ENCODE results near the gene SPEF2. TPM values are rescaled to one million over a fixed set of nuclear protein-coding genes. Genes with fewer than 3 reads are reported as not detected.

Gene SPEF2, protein sequence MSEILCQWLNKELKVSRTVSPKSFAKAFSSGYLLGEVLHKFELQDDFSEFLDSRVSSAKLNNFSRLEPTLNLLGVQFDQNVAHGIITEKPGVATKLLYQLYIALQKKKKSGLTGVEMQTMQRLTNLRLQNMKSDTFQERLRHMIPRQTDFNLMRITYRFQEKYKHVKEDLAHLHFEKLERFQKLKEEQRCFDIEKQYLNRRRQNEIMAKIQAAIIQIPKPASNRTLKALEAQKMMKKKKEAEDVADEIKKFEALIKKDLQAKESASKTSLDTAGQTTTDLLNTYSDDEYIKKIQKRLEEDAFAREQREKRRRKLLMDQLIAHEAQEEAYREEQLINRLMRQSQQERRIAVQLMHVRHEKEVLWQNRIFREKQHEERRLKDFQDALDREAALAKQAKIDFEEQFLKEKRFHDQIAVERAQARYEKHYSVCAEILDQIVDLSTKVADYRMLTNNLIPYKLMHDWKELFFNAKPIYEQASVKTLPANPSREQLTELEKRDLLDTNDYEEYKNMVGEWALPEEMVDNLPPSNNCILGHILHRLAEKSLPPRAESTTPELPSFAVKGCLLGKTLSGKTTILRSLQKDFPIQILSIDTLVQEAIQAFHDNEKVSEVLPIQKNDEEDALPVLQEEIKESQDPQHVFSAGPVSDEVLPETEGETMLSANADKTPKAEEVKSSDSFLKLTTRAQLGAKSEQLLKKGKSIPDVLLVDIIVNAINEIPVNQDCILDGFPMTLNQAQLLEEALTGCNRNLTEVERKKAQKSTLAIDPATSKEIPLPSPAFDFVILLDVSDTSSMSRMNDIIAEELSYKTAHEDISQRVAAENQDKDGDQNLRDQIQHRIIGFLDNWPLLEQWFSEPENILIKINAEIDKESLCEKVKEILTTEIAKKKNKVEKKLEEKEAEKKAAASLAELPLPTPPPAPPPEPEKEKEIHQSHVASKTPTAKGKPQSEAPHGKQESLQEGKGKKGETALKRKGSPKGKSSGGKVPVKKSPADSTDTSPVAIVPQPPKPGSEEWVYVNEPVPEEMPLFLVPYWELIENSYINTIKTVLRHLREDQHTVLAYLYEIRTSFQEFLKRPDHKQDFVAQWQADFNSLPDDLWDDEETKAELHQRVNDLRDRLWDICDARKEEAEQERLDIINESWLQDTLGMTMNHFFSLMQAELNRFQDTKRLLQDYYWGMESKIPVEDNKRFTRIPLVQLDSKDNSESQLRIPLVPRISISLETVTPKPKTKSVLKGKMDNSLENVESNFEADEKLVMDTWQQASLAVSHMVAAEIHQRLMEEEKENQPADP (N-terminal part only)
- total RNA-seq, result 0.63 and 0.81 TPM in 2 replicates

DNA sequence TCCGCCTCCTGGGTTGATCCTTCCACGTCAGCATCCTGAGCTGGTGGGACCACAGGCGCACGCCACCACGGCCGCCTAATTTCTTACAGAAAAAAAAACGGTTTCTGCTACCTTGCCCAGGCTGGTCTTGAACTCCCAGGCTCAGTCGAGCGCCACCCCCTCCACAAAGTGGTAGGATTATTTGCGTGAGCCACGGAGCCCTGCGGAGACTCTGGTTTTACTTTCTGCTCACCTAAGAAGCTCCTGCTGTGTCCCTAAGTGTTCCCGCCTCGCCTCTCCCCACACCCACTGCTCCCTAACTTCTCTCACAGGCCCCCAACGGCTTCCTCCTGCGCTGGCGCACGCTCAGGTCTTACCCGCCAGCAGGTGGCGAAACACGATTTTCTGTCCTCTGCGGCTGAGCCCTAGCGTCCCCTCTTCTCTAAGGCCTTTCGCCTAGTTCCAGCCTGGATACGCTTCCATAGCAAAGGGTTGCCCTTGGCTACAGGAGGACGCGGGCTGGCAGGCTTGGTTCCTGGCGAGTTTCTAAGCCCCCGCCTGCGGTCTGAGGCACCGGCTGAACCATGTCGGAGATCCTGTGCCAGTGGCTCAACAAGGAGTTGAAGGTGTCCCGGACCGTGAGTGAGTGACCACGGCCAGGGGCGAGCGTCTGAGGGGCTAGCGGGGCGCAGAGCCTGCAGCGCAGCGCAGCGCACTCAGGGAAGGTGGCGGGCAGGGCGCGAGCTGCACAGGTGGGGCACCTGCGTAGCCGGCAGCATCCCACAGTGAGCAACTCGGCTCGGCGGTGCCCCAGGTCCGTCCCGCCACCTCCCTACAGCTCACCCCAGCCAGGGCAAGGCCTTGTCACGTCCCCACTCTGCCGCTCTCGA is at the start of gene SPEF2:
Gene SPEF2 (plus strand): TSS at position 429 of the 869 bp plus-strand sequence. CDS start 135 bp downstream, at position 564.

DNA sequence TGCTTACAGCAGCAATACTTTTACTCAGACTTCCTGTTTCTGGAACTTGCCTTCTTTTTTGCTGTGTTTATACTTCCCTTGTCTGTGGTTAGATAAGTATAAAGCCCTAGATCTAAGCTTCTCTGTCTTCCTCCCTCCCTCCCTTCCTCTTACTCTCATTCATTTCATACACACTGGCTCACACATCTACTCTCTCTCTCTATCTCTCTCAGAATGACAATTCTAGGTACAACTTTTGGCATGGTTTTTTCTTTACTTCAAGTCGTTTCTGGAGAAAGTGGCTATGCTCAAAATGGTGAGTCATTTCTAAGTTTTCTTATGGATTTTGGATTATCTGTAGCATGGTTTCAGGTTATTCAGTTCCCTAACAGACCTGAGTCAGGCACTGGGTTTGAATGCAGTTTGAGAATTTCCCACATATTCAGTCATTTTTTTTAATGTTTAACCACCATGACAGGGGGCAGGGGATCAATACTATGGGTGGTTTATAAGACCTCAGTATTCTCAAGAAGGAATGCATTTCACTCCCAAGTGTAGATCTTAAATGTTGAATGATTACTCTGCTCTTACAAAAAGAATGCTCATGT is 239.2 kb downstream of the SPEF2 start, which contains the start of gene IL7R:
Gene IL7R (plus strand): TSS at position 127 of the 587 bp plus-strand sequence. CDS start 87 bp downstream, at position 214.

Other genes starting within 250 kb of the SPEF2 start
- 0.97 and 1.9 TPM in 2 replicates for gene IL7R, start 239.0 kb downstream of the SPEF2 start, total RNA-seq